Esophagus (tissue), 2 donors: ENCODE data around the gene CSNK1G2. TPM values are rescaled to one million over a fixed set of nuclear protein-coding genes. Genes with fewer than 3 reads are reported as not detected.

ENCODE experiments used
- H3K27ac ChIP-seq, 2 donors: one replicate each; pipeline ENCODE4 v1.5.1; 2013; ENCODE audit warnings: low read depth in 2 of 2, mild to moderate bottlenecking in 2 of 2, inconsistent platforms in 1 of 2, low read length in 1 of 2, moderate library complexity in 1 of 2
- H3K27me3 ChIP-seq, 2 donors: one replicate each; pipeline ENCODE4 v1.6.1; 2013; ENCODE audit warnings: low read length in 2 of 2, control low read depth in 1 of 2, mild to moderate bottlenecking in 1 of 2; ENCODE audit not compliant: insufficient read depth in 2 of 2, control insufficient read depth in 1 of 2
- H3K36me3 ChIP-seq, 2 donors: one replicate each; pipeline ENCODE4 v1.6.1; 2013; ENCODE audit warnings: low read length in 1 of 2; ENCODE audit not compliant: control insufficient read depth in 2 of 2, insufficient read depth in 2 of 2
- H3K4me1 ChIP-seq, 2 donors: one replicate each; pipeline ENCODE4 v1.6.1; 2013; ENCODE audit warnings: low read length in 1 of 2; ENCODE audit not compliant: control insufficient read depth in 2 of 2, insufficient read depth in 2 of 2
- H3K4me3 ChIP-seq, 2 donors: one replicate each; pipeline ENCODE4 v1.5.1; 2013; ENCODE audit warnings: low read length in 2 of 2, mild to moderate bottlenecking in 2 of 2, low read depth in 1 of 2, moderate library complexity in 1 of 2
- H3K9me3 ChIP-seq, 2 donors: one replicate each; pipeline ENCODE4 v1.6.1; 2013; ENCODE audit warnings: mild to moderate bottlenecking in 2 of 2, low read depth in 1 of 2, low read length in 1 of 2, moderate library complexity in 1 of 2; ENCODE audit not compliant: control insufficient read depth in 2 of 2, insufficient read depth in 1 of 2
- WGBS, 2 donors: extraction: QIAGEN DNeasy Blood & Tissue Kit; methylation state at CpG; one replicate each; pipeline ENCODE4 v1.1.7; 2013; 5-methylcytosine and 5-hydroxymethylcytosine counted together
- polyA plus RNA-seq, 2 donors: library from polyadenylated mRNA; stranded (reverse); fragments of 200-250 nt; gene quantifications; one replicate each; pipeline ENCODE4 v1.2.3, GENCODE V29; 2013
- donor health status: healthy with polysubstance abuse.
- donor health status: Bipolar disorder and iron deficiency.

CSNK1G2 gene
- polyA plus RNA-seq, 2 donors, result 59.9 to 63.7 TPM

DNA sequence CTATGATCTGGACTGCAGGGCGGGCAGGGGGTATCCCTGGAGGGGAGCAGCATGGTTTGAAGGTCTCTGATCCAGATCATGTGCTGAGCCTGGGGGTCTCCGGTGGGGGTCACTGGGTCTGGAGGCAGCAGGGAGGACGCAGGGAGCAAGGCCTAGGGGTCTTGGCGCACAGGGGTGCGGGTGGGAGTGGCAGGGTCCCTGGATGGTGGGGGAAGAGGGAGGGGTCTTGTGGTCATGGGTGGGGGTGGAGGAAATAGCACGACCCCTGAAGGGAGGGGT lies 72.7 kb downstream of the CSNK1G2 start:
- no peak overlapping the region for H3K4me3 ChIP-seq
- WGBS, 2 donors, result 87 to 94% methylated on average over 6 of the region's 6 CpGs
- H3K4me1 ChIP-seq, result peaks cover 0 to 2% of the 10 kb centered on the region in 2 donors
- no peaks in the 10 kb centered on the region for H3K27me3 ChIP-seq
- H3K27ac ChIP-seq, result no peak overlapping the region
- no peaks in the 10 kb centered on the region for H3K9me3 ChIP-seq
- H3K36me3 ChIP-seq, result peaks cover 0 to 13% of the 10 kb centered on the region in 2 donors

DNA sequence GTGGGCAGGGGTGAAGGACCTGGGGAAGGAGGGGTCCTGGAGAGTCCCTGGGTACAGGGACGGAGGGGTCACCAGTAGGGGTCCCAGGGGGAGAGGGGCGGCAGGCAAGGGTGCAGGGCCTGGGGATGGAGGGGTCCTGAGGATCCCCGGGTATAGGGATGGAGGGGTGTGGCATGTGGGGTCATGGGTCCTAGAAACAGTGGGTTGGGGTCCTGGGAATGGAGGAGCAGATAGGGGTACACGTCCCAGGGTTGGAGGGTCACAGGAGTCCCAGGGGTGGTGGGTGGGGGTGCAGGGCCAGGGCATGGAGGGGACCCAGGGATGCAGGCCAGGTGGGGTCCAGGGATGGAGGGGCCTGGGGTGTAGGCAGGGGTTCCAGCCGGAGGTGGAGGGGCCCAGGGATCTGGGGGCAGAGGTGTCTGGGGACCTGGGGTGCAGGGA lies 73.2 kb downstream of the CSNK1G2 start:
- Histone ChIP-seq H3K27me3 (no peaks in the 10 kb centered on the region), H3K27ac (no peak overlapping the region), H3K36me3 (peaks cover 0 to 13% of the 10 kb centered on the region in 2 donors), H3K9me3 (no peaks in the 10 kb centered on the region), H3K4me1 (peaks cover 0 to 2% of the 10 kb centered on the region in 2 donors), H3K4me3 (peak overlapping the region in 1 of 2 donors; percentile 76)
- WGBS, 2 donors, result 69 to 70% methylated on average over 5 of the region's 5 CpGs

DNA sequence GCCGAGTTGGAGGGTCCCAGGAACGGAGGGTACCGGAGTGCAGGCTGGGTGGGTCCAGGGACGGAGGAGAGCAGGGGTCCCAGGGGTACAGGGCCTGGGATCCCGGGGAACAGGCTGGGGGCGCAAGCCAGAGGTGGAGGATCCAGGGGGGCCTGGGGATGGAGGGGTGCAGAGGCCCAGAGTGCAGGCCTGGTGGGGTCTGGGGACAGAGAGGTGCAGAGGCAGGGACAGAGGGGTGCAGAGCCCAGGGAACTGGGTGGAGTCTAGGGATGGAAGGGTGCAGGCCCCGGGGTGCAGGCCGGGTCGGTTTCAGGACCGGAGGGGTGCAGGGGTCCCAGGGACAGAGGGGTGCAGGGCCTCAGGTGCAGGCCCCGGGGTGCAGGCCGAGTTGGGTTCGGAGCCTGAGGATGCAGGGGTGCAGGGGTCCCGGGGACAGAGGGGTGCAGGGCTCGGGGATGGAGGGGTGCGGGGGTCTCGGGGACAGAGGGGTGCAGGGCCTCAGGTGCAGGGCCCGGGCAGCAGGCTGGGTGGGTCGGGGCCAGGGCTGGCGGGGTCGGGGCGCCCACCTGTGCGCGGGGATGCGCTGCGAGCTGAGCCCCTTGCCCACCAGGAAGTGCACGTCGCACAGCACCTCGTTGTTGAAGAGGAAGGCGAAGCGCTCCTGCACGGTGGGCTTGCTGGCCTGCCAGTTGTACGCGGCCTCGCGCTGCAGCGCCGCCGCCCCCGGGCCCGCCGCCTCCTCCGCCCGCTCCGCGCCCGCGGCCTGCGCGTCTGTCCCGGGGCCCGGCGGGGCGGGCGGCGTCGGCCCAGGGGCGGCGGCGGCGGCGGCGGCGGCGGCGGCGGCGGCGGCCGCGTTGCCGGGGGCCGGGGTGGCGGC lies 74.0 kb downstream of the CSNK1G2 start:
- 6 to 11% methylated on average over 29 to 74 of the region's 74 CpGs for WGBS, 2 donors
- peak overlapping the region; percentile 55 to 66 for H3K27ac ChIP-seq
- peaks cover 0 to 2% of the 10 kb centered on the region in 2 donors for H3K4me1 ChIP-seq
- no peaks in the 10 kb centered on the region for H3K9me3 ChIP-seq
- no peaks in the 10 kb centered on the region for H3K27me3 ChIP-seq
- H3K36me3 ChIP-seq, result peaks cover 0 to 13% of the 10 kb centered on the region in 2 donors
- H3K4me3 ChIP-seq, result peak overlapping the region; percentile 76 to 79

DNA sequence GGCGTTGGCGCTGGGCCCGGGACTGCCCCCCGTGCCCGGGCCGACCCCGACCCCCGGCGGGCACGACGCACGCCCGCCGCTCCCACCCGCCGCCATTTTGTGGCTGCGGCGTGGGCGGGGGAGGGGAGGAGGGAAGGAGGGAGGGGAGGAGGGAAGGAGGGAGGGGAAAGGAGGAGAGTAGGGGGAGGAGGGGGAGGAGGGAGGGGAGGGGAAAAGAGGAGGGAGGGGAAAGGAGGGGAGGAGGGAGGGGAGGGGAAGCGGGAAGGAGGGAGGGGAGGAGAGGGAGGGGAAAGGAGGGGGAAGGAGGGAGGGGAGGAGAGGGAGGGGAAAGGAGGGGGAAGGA lies 74.6 kb downstream of the CSNK1G2 start, which contains the start of gene BTBD2:
Gene BTBD2 (minus strand): TSS at position 107 of the 343 bp plus-strand sequence. CDS start 11 bp downstream, at position 96.
- peaks cover 0 to 2% of the 10 kb centered on the region in 2 donors for H3K4me1 ChIP-seq

DNA sequence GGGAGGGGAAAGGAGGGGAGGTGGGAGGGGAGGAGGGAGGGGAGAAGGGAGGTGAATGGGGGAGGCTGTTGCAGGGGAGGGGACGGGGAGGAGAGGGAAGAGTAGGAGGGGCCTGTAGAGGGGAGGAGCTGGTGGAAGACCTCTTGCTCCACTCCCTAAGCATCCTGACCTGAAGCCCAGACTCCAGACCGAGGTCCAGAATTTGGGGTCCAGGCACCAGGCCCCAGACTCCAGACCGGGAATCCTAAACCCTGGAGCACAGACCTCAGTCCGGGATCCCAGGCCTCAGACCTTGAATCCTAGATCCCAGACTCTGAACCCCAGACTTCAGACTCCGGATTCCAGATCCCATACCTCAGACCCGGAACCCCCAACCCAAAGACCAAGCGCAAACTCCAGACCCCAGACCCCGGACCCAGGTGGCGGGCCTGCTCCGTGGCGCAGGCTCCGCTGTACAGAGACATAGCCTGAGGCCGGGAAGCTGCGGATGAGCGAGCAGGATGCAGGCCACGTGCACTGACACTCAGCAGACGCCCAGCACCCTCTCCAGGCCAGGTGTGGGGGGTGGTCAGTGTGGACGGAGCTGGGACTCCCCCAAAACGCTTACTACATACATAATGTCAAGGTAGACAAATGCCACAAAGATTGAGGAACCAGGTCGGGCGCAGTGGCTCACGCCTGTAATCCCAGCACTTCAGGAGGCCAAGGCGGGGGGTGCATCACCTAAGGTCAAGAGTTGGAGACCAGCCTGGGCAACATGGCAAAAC lies 75.3 kb downstream of the CSNK1G2 start:
- WGBS, 2 donors, result 46% methylated on average over 23 of the region's 23 CpGs
- no peaks in the 10 kb centered on the region for H3K27me3 ChIP-seq
- peaks cover 0 to 9% of the 10 kb centered on the region in 2 donors for H3K36me3 ChIP-seq
- H3K4me3 ChIP-seq, result peak overlapping the region in 1 of 2 donors; percentile 13
- peak overlapping the region; percentile 20 to 79 for H3K27ac ChIP-seq
- no peaks in the 10 kb centered on the region for H3K9me3 ChIP-seq
- peaks cover 0 to 2% of the 10 kb centered on the region in 2 donors for H3K4me1 ChIP-seq

More for the DNA sequence above, 74.6 kb downstream of the CSNK1G2 start, which contains the start of gene BTBD2:
- Histone ChIP-seq H3K36me3 (peaks cover 0 to 13% of the 10 kb centered on the region in 2 donors), H3K9me3 (no peaks in the 10 kb centered on the region), H3K27me3 (no peaks in the 10 kb centered on the region), H3K27ac (peak within 1 kb of the TSS; percentile 55 to 79), H3K4me3 (peak within 1 kb of the TSS; percentile 76 to 79)
- 1% methylated on average over 15 to 20 of the region's 20 CpGs for WGBS, 2 donors

DNA sequence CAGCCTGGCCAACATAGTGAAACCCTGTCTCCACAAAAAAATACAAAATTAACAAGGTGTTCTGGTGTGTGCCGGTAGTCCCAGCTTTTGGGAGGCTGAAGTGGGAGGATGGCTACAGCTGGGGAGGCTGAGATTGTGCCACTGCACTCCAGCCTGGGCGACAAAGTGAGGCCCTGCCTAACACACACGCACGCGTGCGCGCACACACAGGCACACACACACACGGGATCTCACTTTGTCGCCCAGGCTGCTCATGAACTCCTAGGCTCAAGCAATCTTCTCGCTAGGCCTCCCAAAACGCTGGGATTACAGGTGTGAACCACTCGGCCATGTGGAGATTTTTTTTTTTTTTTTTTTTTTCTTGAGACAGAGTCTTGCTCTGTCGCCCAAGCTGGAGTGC lies 77.8 kb downstream of the CSNK1G2 start:
- H3K4me1 ChIP-seq, result peaks cover 2 to 7% of the 10 kb centered on the region in 2 donors
- no peaks in the 10 kb centered on the region for H3K27me3 ChIP-seq
- H3K27ac ChIP-seq, result no peak overlapping the region
- no peak overlapping the region for H3K4me3 ChIP-seq
- H3K9me3 ChIP-seq, result no peaks in the 10 kb centered on the region
- WGBS, 2 donors, result 92% methylated on average over 13 of the region's 13 CpGs
- no peaks in the 10 kb centered on the region for H3K36me3 ChIP-seq

DNA sequence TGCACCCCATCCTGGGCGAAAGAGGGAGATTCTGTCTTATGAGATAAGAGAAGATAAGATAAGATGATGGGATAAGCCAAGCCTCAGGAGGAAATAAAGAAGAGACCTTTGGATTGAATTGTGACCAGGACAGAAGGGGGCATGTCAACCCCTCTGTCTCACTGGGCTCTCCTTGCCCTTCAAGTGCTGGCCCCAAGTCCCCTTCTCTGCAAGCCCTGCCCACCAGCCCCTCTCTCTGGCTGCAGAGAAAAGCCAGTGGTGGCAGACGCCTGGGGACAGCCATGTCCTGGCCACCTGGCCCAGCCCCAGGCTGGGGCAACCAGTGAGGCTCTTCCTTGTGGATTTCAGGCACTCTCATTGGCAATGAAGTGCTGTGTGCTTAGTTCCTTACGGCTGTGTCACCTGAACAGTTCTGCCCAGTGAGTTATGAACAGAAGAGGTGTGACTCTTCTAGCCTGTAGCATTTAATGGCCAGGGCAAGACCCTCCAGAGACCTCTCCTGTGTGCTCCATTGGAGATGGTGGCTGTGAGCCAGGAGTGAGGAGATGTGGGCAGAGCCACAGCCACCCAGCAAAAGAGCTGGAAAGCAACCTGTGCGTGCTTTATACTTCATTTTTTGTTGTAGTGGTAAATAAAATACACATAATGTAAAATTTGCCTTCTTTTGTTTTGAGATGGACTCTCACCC lies 80.6 kb downstream of the CSNK1G2 start:
- 74 to 75% methylated on average over 4 of the region's 4 CpGs for WGBS, 2 donors
- Histone ChIP-seq H3K4me1 (peaks cover 2 to 5% of the 10 kb centered on the region in 2 donors), H3K9me3 (no peaks in the 10 kb centered on the region), H3K27me3 (no peaks in the 10 kb centered on the region), H3K27ac (peak overlapping the region in 1 of 2 donors; percentile 59), H3K4me3 (no peak overlapping the region), H3K36me3 (no peaks in the 10 kb centered on the region)

DNA sequence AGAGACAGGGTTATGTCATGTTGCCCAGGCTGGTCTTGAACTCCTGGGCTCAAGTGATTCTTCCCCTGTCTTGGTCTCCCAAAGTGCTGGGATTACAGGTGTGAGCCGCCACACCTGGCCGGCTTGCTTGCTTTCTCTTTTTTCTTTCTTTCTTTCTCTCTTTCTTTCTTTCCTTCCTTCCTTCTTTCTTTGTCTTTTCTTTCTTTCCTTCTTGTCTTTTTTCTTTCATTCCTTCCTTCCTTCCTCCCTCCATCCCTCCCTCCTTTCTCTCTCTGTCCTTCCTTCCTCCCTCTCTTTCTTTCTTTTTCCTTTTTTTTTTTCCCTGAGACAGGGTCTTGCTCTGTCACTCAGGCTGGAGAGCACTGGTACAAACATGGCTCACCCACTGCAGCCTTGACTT lies 81.3 kb downstream of the CSNK1G2 start:
- no peaks in the 10 kb centered on the region for H3K9me3 ChIP-seq
- WGBS, 2 donors, result 94 to 96% methylated on average over 2 of the region's 2 CpGs
- no peak overlapping the region for H3K4me3 ChIP-seq
- H3K27me3 ChIP-seq, result no peaks in the 10 kb centered on the region
- no peaks in the 10 kb centered on the region for H3K36me3 ChIP-seq
- no peak overlapping the region for H3K27ac ChIP-seq
- H3K4me1 ChIP-seq, result peaks cover 2 to 5% of the 10 kb centered on the region in 2 donors

DNA sequence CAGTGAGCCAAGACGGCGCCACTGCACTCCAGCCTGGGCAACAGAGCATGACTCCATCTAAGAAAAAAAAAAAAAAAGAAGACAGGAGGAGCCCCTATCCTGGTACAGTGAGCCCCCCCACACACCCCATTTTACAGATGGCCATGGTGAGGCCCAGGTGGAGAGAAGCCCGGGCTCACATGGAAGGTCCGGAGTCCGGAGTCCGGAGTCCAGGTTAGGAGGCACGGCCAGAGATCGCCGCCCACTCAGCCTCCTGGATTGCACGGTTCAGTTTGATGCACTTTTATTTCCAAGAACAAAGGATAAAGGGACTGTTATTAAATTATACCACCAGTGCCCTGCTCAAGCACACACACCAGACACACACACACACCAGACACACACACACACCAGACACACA lies 85.8 kb downstream of the CSNK1G2 start:
- Histone ChIP-seq H3K4me3 (no peak overlapping the region), H3K27me3 (no peaks in the 10 kb centered on the region), H3K9me3 (no peaks in the 10 kb centered on the region), H3K36me3 (no peaks in the 10 kb centered on the region), H3K27ac (no peak overlapping the region), H3K4me1 (peaks cover 0 to 6% of the 10 kb centered on the region in 2 donors)
- WGBS, 2 donors, result 80 to 90% methylated on average over 10 of the region's 10 CpGs
